Endothelial cell (in vitro differentiated cells): ENCODE data around the gene NFATC1. TPM values are rescaled to one million over a fixed set of nuclear protein-coding genes. Genes with fewer than 3 reads are reported as not detected.

Experiments used
- DNase-seq: peaks from one replicate; pipeline ENCODE4 v3.0.0; 2021; ENCODE audit warnings: low spot score
- H3K27ac Mint-ChIP-seq: one replicate; pipeline ENCODE4 v1.8.0; 2021; ENCODE audit warnings: mixed read lengths, inconsistent platforms; ENCODE audit not compliant: unreplicated experiment
- H3K27me3 Mint-ChIP-seq: one replicate; pipeline ENCODE4 v1.8.0; 2021; ENCODE audit warnings: mild to moderate bottlenecking, moderate library complexity, mixed read lengths, inconsistent platforms; ENCODE audit not compliant: unreplicated experiment
- H3K36me3 Mint-ChIP-seq: one replicate; pipeline ENCODE4 v1.8.0; 2021; ENCODE audit warnings: mild to moderate bottlenecking, low read depth, mixed read lengths, inconsistent platforms; ENCODE audit not compliant: unreplicated experiment
- H3K4me1 Mint-ChIP-seq: one replicate; pipeline ENCODE4 v1.8.0; 2021; ENCODE audit warnings: mild to moderate bottlenecking, mixed read lengths, inconsistent platforms; ENCODE audit not compliant: unreplicated experiment
- H3K4me3 Mint-ChIP-seq: one replicate; pipeline ENCODE4 v1.8.0; 2021; ENCODE audit warnings: mild to moderate bottlenecking, mixed read lengths, inconsistent platforms; ENCODE audit not compliant: unreplicated experiment
- H3K9me3 Mint-ChIP-seq: one replicate; pipeline ENCODE4 v1.8.0; 2021; ENCODE audit warnings: mixed read lengths, inconsistent platforms; ENCODE audit not compliant: unreplicated experiment
- total RNA-seq: library from RNA; stranded (reverse); fragmentation: NEBNext Ultra II Directional; extraction: Animal tissue kit (Norgen Biotek cat#: 25700); gene quantifications from one replicate; pipeline ENCODE4 v1.2.1, GENCODE V29; 2021; ENCODE audit not compliant: unreplicated experiment
- TF ChIP-seq, protein P1 (sequence below): fragments of 200-600 bp; sonication (generic); IDR thresholded peaks from one replicate; pipeline ENCODE4 v1.5.0; 2021; ENCODE audit warnings: antibody characterized with exemption; ENCODE audit not compliant: unreplicated experiment

The NFATC1 gene
- total RNA-seq, 1 donor from 2014 or later: 40.6 TPM

- H3K27ac Mint-ChIP-seq: no peak overlapping the region
- no peaks in the 10 kb centered on the region for H3K4me1 Mint-ChIP-seq
- H3K4me3 Mint-ChIP-seq: no peak overlapping the region
- TF ChIP-seq, protein P1, sequence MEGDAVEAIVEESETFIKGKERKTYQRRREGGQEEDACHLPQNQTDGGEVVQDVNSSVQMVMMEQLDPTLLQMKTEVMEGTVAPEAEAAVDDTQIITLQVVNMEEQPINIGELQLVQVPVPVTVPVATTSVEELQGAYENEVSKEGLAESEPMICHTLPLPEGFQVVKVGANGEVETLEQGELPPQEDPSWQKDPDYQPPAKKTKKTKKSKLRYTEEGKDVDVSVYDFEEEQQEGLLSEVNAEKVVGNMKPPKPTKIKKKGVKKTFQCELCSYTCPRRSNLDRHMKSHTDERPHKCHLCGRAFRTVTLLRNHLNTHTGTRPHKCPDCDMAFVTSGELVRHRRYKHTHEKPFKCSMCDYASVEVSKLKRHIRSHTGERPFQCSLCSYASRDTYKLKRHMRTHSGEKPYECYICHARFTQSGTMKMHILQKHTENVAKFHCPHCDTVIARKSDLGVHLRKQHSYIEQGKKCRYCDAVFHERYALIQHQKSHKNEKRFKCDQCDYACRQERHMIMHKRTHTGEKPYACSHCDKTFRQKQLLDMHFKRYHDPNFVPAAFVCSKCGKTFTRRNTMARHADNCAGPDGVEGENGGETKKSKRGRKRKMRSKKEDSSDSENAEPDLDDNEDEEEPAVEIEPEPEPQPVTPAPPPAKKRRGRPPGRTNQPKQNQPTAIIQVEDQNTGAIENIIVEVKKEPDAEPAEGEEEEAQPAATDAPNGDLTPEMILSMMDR: no peak
- peaks cover 13% of the 10 kb centered on the region for H3K27me3 Mint-ChIP-seq
- H3K36me3 Mint-ChIP-seq: peaks cover 11% of the 10 kb centered on the region
- no peak for DNase-seq
- H3K9me3 Mint-ChIP-seq: no peaks in the 10 kb centered on the region
These were observed 41.0 kb downstream of the NFATC1 start for GRCh38 chr18:79436556-79437275.

DNA sequence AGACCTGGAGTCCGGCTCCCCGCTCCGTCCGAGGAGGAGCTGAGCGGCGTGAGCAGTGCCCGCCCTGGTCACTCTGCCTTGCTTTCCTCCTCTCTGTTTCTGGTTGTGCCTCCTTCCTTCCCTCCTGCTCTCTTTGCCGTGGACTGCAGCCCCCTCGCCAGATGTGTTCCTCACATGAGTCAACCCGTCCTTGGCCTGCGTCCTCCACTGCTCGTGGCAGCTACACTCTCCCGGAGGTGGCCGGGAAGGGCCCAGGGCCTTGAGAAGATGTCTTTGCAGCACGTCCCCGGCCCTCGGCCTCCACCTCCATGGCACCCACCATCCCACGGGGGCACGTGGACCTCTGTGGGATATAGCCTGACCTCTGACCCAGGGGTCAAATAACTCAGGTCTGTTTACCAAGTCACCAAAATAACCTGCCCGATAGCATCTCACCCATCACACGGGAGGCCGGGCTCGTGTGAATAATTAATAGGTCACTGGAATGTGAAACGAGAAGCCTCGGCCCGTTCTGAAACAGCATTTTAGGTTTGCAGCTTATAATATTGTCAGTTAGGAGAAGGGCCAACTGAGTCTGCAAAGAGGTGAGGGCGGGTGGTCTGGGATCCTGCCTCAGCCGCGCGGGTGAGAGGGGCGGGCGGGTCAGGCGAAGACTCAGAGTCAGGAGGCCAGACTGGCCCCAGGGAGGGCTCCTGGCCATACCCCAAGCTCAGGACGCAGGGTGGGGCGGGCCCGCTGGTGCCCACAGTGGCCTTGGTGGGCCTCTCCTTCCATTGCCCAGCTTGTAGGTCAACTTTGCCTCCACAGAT lies 42.6 kb downstream of the NFATC1 start:
- no peak overlapping the region for H3K4me3 Mint-ChIP-seq

GRCh38 chr18:79438898-79439627 lies 43.3 kb downstream of the NFATC1 start:
- no peak for DNase-seq
- Mint-ChIP-seq H3K4me3 (no peak overlapping the region), H3K27ac (peak overlapping the region; percentile 48), H3K36me3 (peaks cover 16% of the 10 kb centered on the region), H3K27me3 (peaks cover 16% of the 10 kb centered on the region), H3K9me3 (no peaks in the 10 kb centered on the region), H3K4me1 (peaks cover 9% of the 10 kb centered on the region)
- TF ChIP-seq, protein P1: no peak

More for the DNA sequence above, 42.6 kb downstream of the NFATC1 start:
- TF ChIP-seq, protein P1: no peak
- peaks cover 16% of the 10 kb centered on the region for H3K27me3 Mint-ChIP-seq
- H3K27ac Mint-ChIP-seq: peak overlapping the region; percentile 48
- H3K4me1 Mint-ChIP-seq: peaks cover 6% of the 10 kb centered on the region
- H3K36me3 Mint-ChIP-seq: peaks cover 16% of the 10 kb centered on the region
- DNase-seq: no peak
- no peaks in the 10 kb centered on the region for H3K9me3 Mint-ChIP-seq

- Mint-ChIP-seq H3K4me1 (peaks cover 9% of the 10 kb centered on the region), H3K9me3 (no peaks in the 10 kb centered on the region), H3K36me3 (peaks cover 16% of the 10 kb centered on the region), H3K4me3 (no peak overlapping the region), H3K27ac (no peak overlapping the region), H3K27me3 (peaks cover 16% of the 10 kb centered on the region)
- TF ChIP-seq, protein P1: no peak
- DNase-seq: no peak
These were observed 43.9 kb downstream of the NFATC1 start for GRCh38 chr18:79439628-79440023.
